CD14-positive monocyte (primary cell): ENCODE results near the gene PDPK1. TPM values are rescaled to one million over a fixed set of nuclear protein-coding genes. Genes with fewer than 3 reads are reported as not detected.

Source experiments
- DNase-seq, 3 donors: peaks; one replicate each; pipeline ENCODE4 v3.0.0-alpha.2; 2011 to 2022
- H2AFZ ChIP-seq: 2 replicates; pipeline ENCODE4 v1.6.0; 2012; ENCODE audit warnings: mild to moderate bottlenecking, low read depth, low read length, inconsistent platforms; ENCODE audit not compliant: insufficient read depth, poor library complexity, severe bottlenecking
- H3K27ac ChIP-seq, 2 donors: 1 replicate in 1 of 2; 2 replicates in 1 of 2; pipeline ENCODE4 v1.5.1; 2012 to 2013; ENCODE audit warnings: low read length in 2 of 2, control low read depth in 1 of 2, inconsistent platforms in 1 of 2, low read depth in 1 of 2, mild to moderate bottlenecking in 1 of 2
- H3K27me3 ChIP-seq, 2 donors: one replicate each; pipeline versions ENCODE4 v1.6.0 to v1.6.1; 2011 to 2013; ENCODE audit warnings: low read length in 2 of 2; ENCODE audit not compliant: control insufficient read depth in 2 of 2, insufficient read depth in 2 of 2
- H3K36me3 ChIP-seq, 2 donors: replicated peaks in 1 of 2; 1 replicate in 1 of 2; 2 replicates in 1 of 2; pipeline versions ENCODE4 v1.5.1 to v1.6.1; 2012 to 2013; ENCODE audit warnings: low read length in 2 of 2, control low read depth in 1 of 2, inconsistent platforms in 1 of 2, mild to moderate bottlenecking in 1 of 2; ENCODE audit not compliant: insufficient read depth in 2 of 2, control insufficient read depth in 1 of 2
- H3K4me1 ChIP-seq, 2 donors: 1 replicate in 1 of 2; 2 replicates in 1 of 2; pipeline versions ENCODE4 v1.5.1 to v1.6.1; 2012 to 2013; ENCODE audit warnings: low read length in 2 of 2, control low read depth in 1 of 2, inconsistent platforms in 1 of 2, mild to moderate bottlenecking in 1 of 2, moderate library complexity in 1 of 2; ENCODE audit not compliant: insufficient read depth in 2 of 2, control insufficient read depth in 1 of 2
- H3K4me2 ChIP-seq: replicated peaks from 2 replicates; pipeline ENCODE3; 2012; ENCODE audit warnings: low read length, moderate library complexity, mild to moderate bottlenecking; ENCODE audit not compliant: poor library complexity, severe bottlenecking; ENCODE audit errors: extremely low read depth
- H3K4me3 ChIP-seq, 3 experiments: fragments of 200-600 bp in 1 of 3; sonication (generic) in 1 of 3; replicated peaks in 1 of 3; 1 replicate in 2 of 3; 2 replicates in 1 of 3; pipeline ENCODE4 v1.5.1; 2011 to 2013; ENCODE audit warnings: low read length in 3 of 3, mild to moderate bottlenecking in 3 of 3, control low read depth in 2 of 3, low read depth in 2 of 3, inconsistent platforms in 1 of 3, moderate library complexity in 1 of 3
- H3K79me2 ChIP-seq: 2 replicates; pipeline ENCODE4 v1.6.0; 2012; ENCODE audit warnings: mild to moderate bottlenecking, control low read depth, inconsistent platforms, low read length, moderate library complexity; ENCODE audit not compliant: insufficient read depth
- H3K9ac ChIP-seq: 2 replicates; pipeline ENCODE4 v1.6.0; 2017; ENCODE audit warnings: low read length, mild to moderate bottlenecking; ENCODE audit not compliant: insufficient read depth, poor library complexity, severe bottlenecking
- H3K9me3 ChIP-seq, 2 donors: replicated peaks in 1 of 2; 1 replicate in 1 of 2; 2 replicates in 1 of 2; pipeline versions ENCODE4 v1.5.1 to v1.6.1; 2012 to 2013; ENCODE audit warnings: low read length in 2 of 2, control low read depth in 1 of 2; ENCODE audit not compliant: control insufficient read depth in 1 of 2, insufficient read depth in 1 of 2
- H4K20me1 ChIP-seq: 2 replicates; pipeline ENCODE4 v1.6.0; 2012; ENCODE audit warnings: mild to moderate bottlenecking, low read length, control low read depth, moderate library complexity; ENCODE audit not compliant: insufficient read depth
- H3K27ac Mint-ChIP-seq, 7 donors: one replicate each; pipeline ENCODE4 v1.8.0; 2020; ENCODE audit warnings: mild to moderate bottlenecking in 7 of 7, mixed read lengths in 7 of 7, moderate library complexity in 6 of 7, inconsistent platforms in 2 of 7
- H3K27me3 Mint-ChIP-seq, 3 donors: one replicate each; pipeline ENCODE4 v1.8.0; 2021 to 2022; ENCODE audit warnings: low read depth in 3 of 3, mild to moderate bottlenecking in 3 of 3, mixed read lengths in 3 of 3, moderate library complexity in 3 of 3, inconsistent platforms in 1 of 3
- H3K36me3 Mint-ChIP-seq, 2 donors: one replicate each; pipeline ENCODE4 v1.8.0; 2020; ENCODE audit warnings: mixed read lengths in 2 of 2, inconsistent platforms in 1 of 2, mild to moderate bottlenecking in 1 of 2
- H3K4me1 Mint-ChIP-seq: one replicate; pipeline ENCODE4 v1.8.0; 2020; ENCODE audit warnings: mild to moderate bottlenecking, mixed read lengths
- H3K4me3 Mint-ChIP-seq, 2 donors: one replicate each; pipeline ENCODE4 v1.8.0; 2020; ENCODE audit warnings: mild to moderate bottlenecking in 2 of 2, mixed read lengths in 2 of 2, moderate library complexity in 1 of 2
- H3K9me3 Mint-ChIP-seq, 7 donors: one replicate each; pipeline ENCODE4 v1.8.0; 2020 to 2022; ENCODE audit warnings: mixed read lengths in 7 of 7, mild to moderate bottlenecking in 6 of 7, moderate library complexity in 6 of 7, inconsistent platforms in 2 of 7
- CTCF ChIP-seq: fragments of 200-600 bp; IDR thresholded peaks from one replicate; pipeline ENCODE4 v1.8.0; 2022; ENCODE audit warnings: antibody characterized with exemption, mild to moderate bottlenecking
- WGBS: methylation state at CpG from one replicate; pipeline ENCODE4 v1.1.5; 2013; ENCODE audit warnings: missing lambda C conversion rate; ENCODE audit not compliant: insufficient coverage; 5-methylcytosine and 5-hydroxymethylcytosine counted together
- intact Hi-C, 2 donors: fragments of 100-400 bp; cut with micrococcal nuclease; formaldehyde crosslinking; loops; one replicate each; pipeline versions ENCODE4 v1.15.0 to v1.15.1; 2023
- polyA plus RNA-seq, 3 donors: library from polyadenylated mRNA; depleted of rRNA in 1 of 3; unstranded in 2 of 3; stranded (reverse) in 1 of 3; fragments of 300-500 nt in 2 of 3; fragments of >200 nt in 1 of 3; fragmentation: Illumina TruSeq in 2 of 3; gene quantifications; 1 replicate in 2 of 3; 2 replicates in 1 of 3; pipeline ENCODE4 v1.2.3, GENCODE V29; 2012 to 2021

The PDPK1 gene
- polyA plus RNA-seq, 3 donors, result 35.6 to 45.9 (median 38.6) TPM

DNA sequence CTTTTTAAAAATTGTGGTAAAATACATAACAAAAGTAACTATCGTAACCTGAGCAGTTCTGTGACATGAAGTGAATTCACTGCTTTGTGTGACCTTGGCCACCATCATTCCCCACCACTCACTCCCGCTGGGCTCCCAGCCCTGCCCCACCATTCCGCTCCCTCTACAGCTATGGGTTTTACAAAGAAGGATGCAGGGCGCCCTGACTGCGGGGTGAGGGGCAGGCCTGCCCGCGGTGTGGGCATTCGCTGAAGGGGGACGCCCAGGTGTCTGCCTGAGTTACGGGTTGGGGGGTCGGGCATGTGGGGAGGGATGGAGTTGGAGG, 6.5 kb upstream of the PDPK1 start, which contains the start of gene CEMP1:
Gene CEMP1, minus strand, starts transcription at position 38 of the 325 bp plus-strand sequence. CDS start 335 bp downstream, outside the sequence.
- intact Hi-C loops, result no loop called here
- Histone ChIP-seq H3K4me3 (peak within 1 kb of the TSS; percentile 48 to 92 (median 88)), H3K9me3 (no peaks in the 10 kb centered on the region), H2AFZ (peak within 1 kb of the TSS; percentile 61), H3K36me3 (peaks cover 38 to 45% of the 10 kb centered on the region in 2 donors), H3K9ac (peak within 1 kb of the TSS; percentile 95), H3K79me2 (peaks cover 3% of the 10 kb centered on the region), H3K27me3 (no peaks in the 10 kb centered on the region), H4K20me1 (peaks cover 49% of the 10 kb centered on the region), H3K4me1 (peaks cover 45 to 60% of the 10 kb centered on the region in 2 donors), H3K27ac (peak within 1 kb of the TSS; percentile 99 to 100), H3K4me2 (peak within 1 kb of the TSS; percentile 100)
- Mint-ChIP-seq H3K36me3 (peaks cover 22 to 48% of the 10 kb centered on the region in 2 donors), H3K4me3 (peak within 1 kb of the TSS; percentile 91 to 97), H3K9me3 (no peaks in the 10 kb centered on the region), H3K27ac (peak within 1 kb of the TSS; percentile 98 to 100 (median 98)), H3K4me1 (peaks cover 41% of the 10 kb centered on the region), H3K27me3 (peaks cover 0 to 5% (median 0%) of the 10 kb centered on the region in 3 donors)
- DNase-seq, result no peak
- no peak for TF ChIP-seq CTCF
- whole genome bisulfite sequencing, result 0% methylated on average over 8 of the region's 11 CpGs

DNA sequence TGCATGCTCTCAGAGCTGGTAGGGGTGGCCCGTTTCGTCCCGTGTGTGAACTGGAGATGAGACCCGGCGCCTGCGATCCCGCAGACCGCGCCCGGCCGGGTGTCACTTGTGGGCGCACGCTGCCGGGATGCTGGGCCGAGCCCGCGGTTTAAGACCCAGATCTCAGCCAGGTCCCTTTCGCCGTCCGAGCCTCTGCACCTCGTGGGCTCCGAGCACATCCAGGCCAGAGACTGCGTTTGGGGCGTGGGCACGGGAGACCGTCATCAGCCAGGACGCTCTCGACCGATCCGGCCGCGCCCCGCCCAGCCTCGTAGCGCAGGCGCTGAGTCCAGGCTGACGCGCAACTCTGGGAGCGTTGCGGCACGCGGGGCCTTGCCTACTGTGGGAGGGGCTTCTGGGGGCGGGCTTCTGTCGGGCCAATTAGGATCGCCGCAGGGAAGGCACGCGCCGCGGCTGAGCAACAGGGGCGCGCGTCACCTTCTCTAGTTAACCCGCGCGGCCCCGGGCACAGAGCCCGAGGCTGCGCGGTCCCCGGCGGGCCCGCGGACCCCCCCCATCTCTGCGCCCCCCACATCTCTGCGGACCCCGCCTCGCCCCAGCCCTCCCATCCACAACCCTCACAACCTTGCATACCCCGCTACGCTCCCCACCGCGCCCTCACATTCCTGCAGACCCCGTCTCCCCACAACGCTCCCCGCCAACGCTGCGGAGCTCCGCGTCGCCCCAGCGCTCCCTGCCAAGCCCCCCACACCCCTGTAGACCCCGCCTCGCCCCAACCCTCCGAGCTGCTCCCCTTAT, 5.9 kb upstream of the PDPK1 start:
- H3K79me2 ChIP-seq, result peaks cover 3% of the 10 kb centered on the region
- H3K27me3 ChIP-seq, result no peaks in the 10 kb centered on the region
- H3K9ac ChIP-seq, result peak overlapping the region; percentile 95
- WGBS, result under 1% methylated on average over 81 of the region's 84 CpGs
- no peaks in the 10 kb centered on the region for H3K9me3 Mint-ChIP-seq
- H4K20me1 ChIP-seq, result peaks cover 45% of the 10 kb centered on the region
- H3K4me1 Mint-ChIP-seq, result peaks cover 47% of the 10 kb centered on the region
- peak overlapping the region; percentile 98 to 100 (median 98) for H3K27ac Mint-ChIP-seq
- peaks cover 0 to 5% (median 0%) of the 10 kb centered on the region in 3 donors for H3K27me3 Mint-ChIP-seq
- H3K36me3 ChIP-seq, result peaks cover 34 to 40% of the 10 kb centered on the region in 2 donors
- H3K4me3 Mint-ChIP-seq, result peak overlapping the region; percentile 91 to 97
- H3K9me3 ChIP-seq, result no peaks in the 10 kb centered on the region
- peak; percentile 97 to 99 (median 98) for DNase-seq
- intact Hi-C loops, result loop anchor here in 1 of 2 donors (1.0 kb wide), 1 partner anchor 12 kb away; the partner anchor contains the start of gene AMDHD2
- H3K4me2 ChIP-seq, result peak overlapping the region; percentile 100
- peak overlapping the region; percentile 61 for H2AFZ ChIP-seq
- H3K36me3 Mint-ChIP-seq, result peaks cover 20 to 43% of the 10 kb centered on the region in 2 donors
- H3K4me3 ChIP-seq, result peak overlapping the region; percentile 48 to 92 (median 88)
- H3K27ac ChIP-seq, result peak overlapping the region; percentile 99 to 100
- no peak for TF ChIP-seq CTCF
- H3K4me1 ChIP-seq, result peaks cover 51 to 66% of the 10 kb centered on the region in 2 donors
